H1 (cell line): ENCODE measurements around the gene CCK. TPM values are rescaled to one million over a fixed set of nuclear protein-coding genes. Genes with fewer than 3 reads are reported as not detected.

Source experiments
- HDAC6 ChIP-seq: IDR thresholded peaks from one replicate; pipeline ENCODE4 v1.7.1; 2012; ENCODE audit warnings: low read depth, mild to moderate bottlenecking, inconsistent platforms, low read length, moderate library complexity
- KDM4A ChIP-seq: IDR thresholded peaks from one replicate; pipeline ENCODE4 v1.7.1; 2012; ENCODE audit warnings: low read depth, mild to moderate bottlenecking, moderate library complexity, low read length, inconsistent platforms; ENCODE audit not compliant: severe bottlenecking
- RBBP5 ChIP-seq: IDR thresholded peaks from 2 replicates; pipeline ENCODE4 v1.7.1; 2012; ENCODE audit warnings: low read depth, mild to moderate bottlenecking, inconsistent platforms, low read length, moderate library complexity, borderline replicate concordance
- RNF2 ChIP-seq: fragments of 200-900, 300-1000 bp; sonication (generic); IDR thresholded peaks from 2 replicates; pipeline ENCODE4 v1.7.1; 2016; ENCODE audit warnings: borderline replicate concordance, low read depth, mild to moderate bottlenecking, antibody characterized with exemption, low read length; ENCODE audit not compliant: poor library complexity, severe bottlenecking; ENCODE audit errors: missing control alignments
- SAP30 ChIP-seq: fragments of 300-600 bp; sonication (generic); IDR thresholded peaks from 2 replicates; pipeline ENCODE4 v1.7.1; 2012; ENCODE audit warnings: low read length, moderate library complexity, mild to moderate bottlenecking, inconsistent platforms; ENCODE audit not compliant: insufficient read depth, insufficient replicate concordance
- SIX5 ChIP-seq: IDR thresholded peaks from 2 replicates; pipeline ENCODE4 v1.6.1; 2011; ENCODE audit warnings: mild to moderate bottlenecking, low read depth, low read length
- polyA plus RNA-seq, 7 experiments: library from polyadenylated mRNA; depleted of rRNA in 3 of 7; stranded (reverse) in 5 of 7; unstranded in 2 of 7; fragments of >200 nt in 5 of 7; fragments of 200-250 nt in 2 of 7; gene quantifications; 1 replicate in 5 of 7; 2 replicates in 1 of 7; 4 replicates in 1 of 7; pipeline versions ENCODE4 v1.2.1 to v1.2.3, GENCODE V29; 2011 to 2013; ENCODE audit warnings: missing spikeins in 2 of 7, mixed read lengths in 2 of 7
- total RNA-seq: library from RNA; stranded (reverse); fragmentation: NEBNext Ultra II Directional; extraction: Animal tissue kit (Norgen Biotek cat#: 25700); gene quantifications from 2 replicates; pipeline ENCODE4 v1.2.1, GENCODE V29; 2021

The CCK gene
- total and polyA plus RNA-seq, 2 of the 8 experiments (the other 6 are each of a cell fraction or from before 2014, with no cell fraction given), result 0.99 to 2.8 TPM

- TF ChIP-seq RNF2, result no peak
- no peak for TF ChIP-seq RBBP5
- TF ChIP-seq SIX5, result no peak
- no peak for TF ChIP-seq KDM4A
- no peak for TF ChIP-seq SAP30
- TF ChIP-seq HDAC6, result no peak
Measured at GRCh38 chr3:42289026-42289425, 23.0 kb upstream of the CCK start (continued).
